T-cell (primary cell): ENCODE results near the gene GRIP2. TPM values are rescaled to one million over a fixed set of nuclear protein-coding genes. Genes with fewer than 3 reads are reported as not detected.

Experiments used
- ATAC-seq, 4 experiments: fragments of 200-7000 bp in 3 of 4; fragments of 150-1000 bp in 1 of 4; cut with Tn5 transposase; replicated peaks in 1 of 4; 1 replicate in 3 of 4; 2 replicates in 1 of 4; pipeline ENCODE4 v1.10.0; 2021; ENCODE audit warnings: moderate library complexity in 3 of 4, mild to moderate bottlenecking in 2 of 4, moderate number of reproducible peaks in 1 of 4
- CTCF ChIA-PET, 2 donors: fragments of 300-600 bp; sonication (Branson Sonifier 250); formaldehyde crosslinking; loops; one replicate each; lab custom pipeline; 2022; ENCODE audit warnings: antibody characterized with exemption in 2 of 2; lab: Charles Lee
- POLR2A ChIA-PET, 2 donors: fragments of 300-600 bp; sonication (Branson Sonifier 250); formaldehyde crosslinking; loops; one replicate each; lab custom pipeline; 2022; ENCODE audit warnings: antibody characterized with exemption in 2 of 2; lab: Charles Lee
- DNase-seq, 35 experiments: peaks; one replicate each; pipeline versions ENCODE4 v3.0.0 to v3.0.0-alpha.2; 2013 to 2023
- H3K27ac ChIP-seq: one replicate; pipeline ENCODE4 v1.5.1; 2013; ENCODE audit warnings: low read length
- H3K27me3 ChIP-seq, 2 experiments: replicated peaks in 1 of 2; 1 replicate in 1 of 2; 2 replicates in 1 of 2; pipeline versions ENCODE4 v1.6.1 to v1.7.0; 2013; ENCODE audit warnings: low read length in 1 of 2, mixed read lengths in 1 of 2; ENCODE audit not compliant: control insufficient read depth in 2 of 2, insufficient read depth in 2 of 2; ENCODE audit errors: extremely low read depth in 1 of 2
- H3K36me3 ChIP-seq, 2 donors: 1 replicate in 1 of 2; 2 replicates in 1 of 2; pipeline versions ENCODE4 v1.6.1 to v1.7.0; 2013; ENCODE audit warnings: low read length in 1 of 2; ENCODE audit not compliant: control insufficient read depth in 2 of 2, insufficient read depth in 1 of 2; ENCODE audit errors: extremely low read depth in 1 of 2
- H3K4me1 ChIP-seq, 2 experiments: 1 replicate in 1 of 2; 2 replicates in 1 of 2; pipeline versions ENCODE4 v1.6.1 to v1.7.0; 2013; ENCODE audit warnings: low read length in 2 of 2, mixed read lengths in 1 of 2; ENCODE audit not compliant: insufficient read depth in 2 of 2, control insufficient read depth in 1 of 2; ENCODE audit errors: extremely low read depth in 1 of 2
- H3K4me3 ChIP-seq, 2 donors: 1 replicate in 1 of 2; 2 replicates in 1 of 2; pipeline versions ENCODE4 v1.5.1 to v1.7.0; 2013; ENCODE audit warnings: mild to moderate bottlenecking in 2 of 2, low read length in 1 of 2, moderate library complexity in 1 of 2; ENCODE audit not compliant: control insufficient read depth in 1 of 2; ENCODE audit errors: extremely low read depth in 1 of 2
- H3K9me3 ChIP-seq: 2 replicates; pipeline ENCODE4 v1.7.0; 2013
- H3K27ac Mint-ChIP-seq, 2 donors: one replicate each; pipeline ENCODE4 v1.8.0; 2020 to 2021; ENCODE audit warnings: mild to moderate bottlenecking in 2 of 2, mixed read lengths in 2 of 2
- H3K27me3 Mint-ChIP-seq, 2 donors: one replicate each; pipeline ENCODE4 v1.8.0; 2021 to 2022; ENCODE audit warnings: mixed read lengths in 2 of 2
- H3K36me3 Mint-ChIP-seq: one replicate; pipeline ENCODE4 v1.8.0; 2021; ENCODE audit warnings: mixed read lengths
- H3K4me1 Mint-ChIP-seq, 3 donors: one replicate each; pipeline ENCODE4 v1.8.0; 2020 to 2022; ENCODE audit warnings: mixed read lengths in 3 of 3, mild to moderate bottlenecking in 1 of 3
- H3K4me3 Mint-ChIP-seq, 3 donors: one replicate each; pipeline ENCODE4 v1.8.0; 2020 to 2022; ENCODE audit warnings: mild to moderate bottlenecking in 3 of 3, mixed read lengths in 3 of 3, moderate library complexity in 3 of 3
- H3K9me3 Mint-ChIP-seq, 3 donors: one replicate each; pipeline ENCODE4 v1.8.0; 2020 to 2022; ENCODE audit warnings: mixed read lengths in 3 of 3
- WGBS: methylation state at CpG from one replicate; pipeline ENCODE4 v1.1.5; 2013; ENCODE audit warnings: missing lambda C conversion rate; ENCODE audit not compliant: insufficient coverage; 5-methylcytosine and 5-hydroxymethylcytosine counted together
- total RNA-seq, 35 experiments: library from RNA in 6 of 35; stranded (reverse) in 6 of 35; fragments of 120-200 nt in 1 of 35; gene quantifications; one replicate each; pipeline versions ENCODE4 v1.2.1 to v1.2.4 and lab custom pipeline; 2013 to 2026

Gene GRIP2
- total RNA-seq (under 1 TPM in 1 of 5 donors, not detected in 4; 0.20 TPM), total RNA-seq (lab: John Stamatoyannopoulos, UW) (0 to 0.25 (median 0) reads per million in 29 experiments)
- not detected for total RNA-seq (2013)

GRCh38 chr3:14539742-14540491, at the start of gene GRIP2:
Gene GRIP2, minus strand, starts transcription at chr3:14540342. Its CDS starts 34 bp downstream, at chr3:14540308.
- no peak for ATAC-seq
- Histone ChIP-seq H3K9me3 (no peaks in the 10 kb centered on the region), H3K27me3 (peaks cover 0 to 36% of the 10 kb centered on the region in 2 experiments), H3K27ac (no peak within 1 kb of the TSS), H3K4me3 (no peak within 1 kb of the TSS), H3K36me3 (no peaks in the 10 kb centered on the region), H3K4me1 (no peaks in the 10 kb centered on the region)
- H3K4me3 Mint-ChIP-seq, result no peak within 1 kb of the TSS
- no peaks in the 10 kb centered on the region for H3K9me3 Mint-ChIP-seq
- DNase-seq, result no peak
- ChIA-PET POLR2A (no interaction called here), CTCF (no interaction called here)
- no peaks in the 10 kb centered on the region for H3K4me1 Mint-ChIP-seq
- no peaks in the 10 kb centered on the region for H3K36me3 Mint-ChIP-seq
- H3K27me3 Mint-ChIP-seq, result peaks cover 0 to 8% of the 10 kb centered on the region in 2 donors
- 84% methylated on average over 9 of the region's 14 CpGs for WGBS
- H3K27ac Mint-ChIP-seq, result no peak within 1 kb of the TSS

- Mint-ChIP-seq H3K4me1 (no peaks in the 10 kb centered on the region), H3K36me3 (no peaks in the 10 kb centered on the region), H3K9me3 (no peaks in the 10 kb centered on the region), H3K27me3 (peaks cover 20 to 37% of the 10 kb centered on the region in 2 donors), H3K4me3 (no peak overlapping the region), H3K27ac (no peak overlapping the region)
- Histone ChIP-seq H3K4me3 (no peak overlapping the region), H3K27ac (no peak overlapping the region), H3K27me3 (peaks cover 8 to 48% of the 10 kb centered on the region in 2 experiments), H3K36me3 (no peaks in the 10 kb centered on the region), H3K4me1 (no peaks in the 10 kb centered on the region), H3K9me3 (no peaks in the 10 kb centered on the region)
- POLR2A ChIA-PET, result no interaction called here
- ATAC-seq (no peak), DNase-seq (no peak)
- 57% methylated on average over 6 of the region's 6 CpGs for WGBS
- CTCF ChIA-PET, result no interaction called here
Observed at GRCh38 chr3:14588425-14589112, 48.4 kb upstream of the GRIP2 start.

DNA sequence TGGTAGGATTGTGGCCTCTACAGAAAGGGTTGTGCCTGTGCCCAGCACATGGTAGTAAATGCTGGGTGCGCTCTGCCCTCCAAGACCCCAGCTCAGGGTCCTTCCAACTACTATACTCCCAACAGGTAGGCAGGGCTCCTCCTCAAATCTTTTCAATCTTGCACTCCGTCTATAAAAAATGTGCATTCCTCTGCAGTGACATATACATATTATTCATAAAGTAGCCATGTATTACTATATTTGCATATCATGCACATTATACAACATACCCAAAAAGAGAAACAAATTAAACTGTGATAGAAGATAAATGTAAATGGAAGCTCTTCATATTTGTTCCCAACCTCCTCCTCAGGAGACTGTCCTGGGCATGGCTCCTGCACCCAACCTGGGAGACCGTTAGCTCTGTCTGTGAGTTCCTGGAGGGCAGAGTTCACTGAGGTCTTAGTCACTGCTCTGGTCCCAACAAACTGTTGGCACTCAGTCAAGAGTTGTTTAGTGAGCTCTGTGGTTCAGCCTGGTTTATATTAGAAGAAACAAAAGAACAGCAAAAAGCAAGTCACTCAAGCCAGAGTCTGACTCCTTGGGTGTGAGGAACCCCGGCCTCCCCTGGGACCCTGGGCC, 47.7 kb upstream of the GRIP2 start:
- no peaks in the 10 kb centered on the region for H3K9me3 ChIP-seq
- WGBS, result 50% methylated on average over 1 of the region's 4 CpGs

GRCh38 chr3:14586611-14587010, 46.5 kb upstream of the GRIP2 start:
- DNase-seq (no peak), ATAC-seq (no peak)
- Histone ChIP-seq H3K4me1 (no peaks in the 10 kb centered on the region), H3K27me3 (peaks cover 8 to 41% of the 10 kb centered on the region in 2 experiments), H3K36me3 (no peaks in the 10 kb centered on the region), H3K4me3 (no peak overlapping the region), H3K9me3 (no peaks in the 10 kb centered on the region), H3K27ac (no peak overlapping the region)
- no peaks in the 10 kb centered on the region for H3K9me3 Mint-ChIP-seq
- H3K4me3 Mint-ChIP-seq, result no peak overlapping the region
- H3K27ac Mint-ChIP-seq, result no peak overlapping the region
- POLR2A ChIA-PET, result no interaction called here
- no peaks in the 10 kb centered on the region for H3K36me3 Mint-ChIP-seq
- H3K4me1 Mint-ChIP-seq, result no peaks in the 10 kb centered on the region
- CTCF ChIA-PET, result no interaction called here
- WGBS, result 81% methylated on average over 2 of the region's 2 CpGs
- H3K27me3 Mint-ChIP-seq, result peaks cover 24 to 30% of the 10 kb centered on the region in 2 donors

More for the DNA sequence above, 47.7 kb upstream of the GRIP2 start:
- H3K4me3 ChIP-seq, result no peak overlapping the region
- ATAC-seq (no peak), DNase-seq (no peak)
- no peak overlapping the region for H3K27ac ChIP-seq
- Mint-ChIP-seq H3K4me3 (no peak overlapping the region), H3K36me3 (no peaks in the 10 kb centered on the region), H3K9me3 (no peaks in the 10 kb centered on the region), H3K4me1 (no peaks in the 10 kb centered on the region), H3K27ac (no peak overlapping the region), H3K27me3 (peaks cover 16 to 32% of the 10 kb centered on the region in 2 donors)
- no peaks in the 10 kb centered on the region for H3K36me3 ChIP-seq
- H3K4me1 ChIP-seq, result no peaks in the 10 kb centered on the region
- CTCF ChIA-PET, result interaction anchor here in 1 of 2 donors (0.7 kb wide), 1 partner anchor 30 kb away, joined by 5 read pairs; no protein-coding TSS in a partner anchor
- peaks cover 8 to 48% of the 10 kb centered on the region in 2 experiments for H3K27me3 ChIP-seq
- POLR2A ChIA-PET, result no interaction called here

DNA sequence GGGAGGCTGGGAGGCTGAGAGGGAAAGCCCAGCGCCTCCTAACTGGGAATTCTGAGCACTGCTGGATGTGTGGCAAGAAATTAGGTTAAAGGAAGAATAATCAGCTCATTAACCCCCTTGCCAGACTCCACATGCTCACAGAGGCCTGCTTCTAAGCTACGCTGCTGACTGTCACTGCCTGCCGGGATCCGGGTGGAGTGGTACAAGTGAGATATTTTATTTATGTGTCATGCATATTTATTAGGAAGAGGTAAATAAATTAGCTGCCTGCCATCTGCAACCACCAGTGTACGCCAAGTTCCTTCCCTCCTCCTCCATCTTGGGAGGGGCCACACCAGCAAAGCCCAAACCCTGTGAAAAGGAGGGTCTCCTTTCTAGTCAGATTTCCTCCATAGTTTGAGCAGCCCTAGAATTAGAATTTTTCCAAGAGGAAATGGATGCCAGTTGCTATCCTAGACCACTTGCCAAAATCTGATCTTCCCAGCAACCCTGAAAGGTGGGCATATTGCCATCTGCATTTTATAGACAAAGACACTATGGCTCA, 43.5 kb upstream of the GRIP2 start:
- Histone ChIP-seq H3K9me3 (no peaks in the 10 kb centered on the region), H3K27ac (no peak overlapping the region), H3K27me3 (peaks cover 0 to 42% of the 10 kb centered on the region in 2 experiments), H3K36me3 (no peaks in the 10 kb centered on the region), H3K4me1 (no peaks in the 10 kb centered on the region), H3K4me3 (no peak overlapping the region)
- no CpG with 5 or more reads among the region's 5 CpGs for WGBS
- H3K27ac Mint-ChIP-seq, result no peak overlapping the region
- no peaks in the 10 kb centered on the region for H3K4me1 Mint-ChIP-seq
- no peak for DNase-seq
- CTCF ChIA-PET, result no interaction called here
- H3K27me3 Mint-ChIP-seq, result peaks cover 19 to 23% of the 10 kb centered on the region in 2 donors
- POLR2A ChIA-PET, result interaction anchor here in 1 of 2 donors (0.6 kb wide), 1 partner anchor 23 kb away, joined by 3 read pairs; no protein-coding TSS in a partner anchor
- no peak overlapping the region for H3K4me3 Mint-ChIP-seq
- no peaks in the 10 kb centered on the region for H3K9me3 Mint-ChIP-seq
- no peak for ATAC-seq
- no peaks in the 10 kb centered on the region for H3K36me3 Mint-ChIP-seq

DNA sequence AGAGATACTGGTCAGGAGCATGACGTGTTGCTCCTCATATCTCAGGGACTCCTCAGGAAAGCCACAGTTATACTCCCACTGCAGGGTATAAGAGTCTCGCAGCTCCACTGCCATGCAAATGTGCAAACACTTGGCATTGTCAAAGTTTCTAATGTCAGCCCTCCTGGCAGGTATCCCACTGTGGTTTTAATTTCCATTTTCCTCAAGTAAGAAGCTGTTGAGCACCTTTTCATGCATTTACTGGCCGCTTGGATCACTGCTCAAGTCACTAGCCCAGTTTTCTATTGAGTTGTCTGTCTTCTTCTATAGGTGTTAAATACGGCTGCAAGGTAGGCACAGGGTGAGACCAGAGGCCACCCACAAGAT, 41.9 kb upstream of the GRIP2 start:
- no peak for ATAC-seq
- Mint-ChIP-seq H3K36me3 (no peaks in the 10 kb centered on the region), H3K4me1 (no peaks in the 10 kb centered on the region), H3K9me3 (no peaks in the 10 kb centered on the region), H3K27me3 (peaks cover 20 to 27% of the 10 kb centered on the region in 2 donors), H3K4me3 (no peak overlapping the region), H3K27ac (no peak overlapping the region)
- Histone ChIP-seq H3K4me3 (no peak overlapping the region), H3K27me3 (peaks cover 0 to 44% of the 10 kb centered on the region in 2 experiments), H3K36me3 (no peaks in the 10 kb centered on the region), H3K9me3 (no peaks in the 10 kb centered on the region), H3K4me1 (no peaks in the 10 kb centered on the region), H3K27ac (no peak overlapping the region)
- ChIA-PET CTCF (no interaction called here), POLR2A (no interaction called here)
- 54% methylated on average over 2 of the region's 4 CpGs for WGBS
- no peak for DNase-seq
